ENCODE measurements around the gene PCBP3. TPM values are rescaled to one million over a fixed set of nuclear protein-coding genes. Genes with fewer than 3 reads are reported as not detected.

Gene PCBP3
- total RNA-seq, 1 experiment from 2014 or later: not detected

GRCh38 chr21:45825219-45825618 is 181.7 kb downstream of the PCBP3 start:
- Histone ChIP-seq H3K36me3 (ENCODE audit: low read depth) (no peaks in the 10 kb centered on the region), H2AFZ (no peak overlapping the region), H3K27ac (no peak overlapping the region), H3K79me2 (ENCODE audit: low read depth) (no peaks in the 10 kb centered on the region), H3K9me3 (ENCODE audit: insufficient read depth, low read depth) (no peaks in the 10 kb centered on the region), H4K20me1 (ENCODE audit: insufficient read depth) (no peaks in the 10 kb centered on the region), H3K4me1 (replicated peaks; ENCODE audit: insufficient read depth) (no peaks in the 10 kb centered on the region), H3F3A (ENCODE audit: insufficient read depth, low read depth) (no peaks in the 10 kb centered on the region), H3K27me3 (ENCODE audit: insufficient read depth, low read depth) (peaks cover 21% of the 10 kb centered on the region), H3K4me2 (no peak overlapping the region), H3K9me2 (ENCODE audit: insufficient read depth) (no peaks in the 10 kb centered on the region), H3K4me3 (no peak overlapping the region)
- POLR2A ChIA-PET (ENCODE audit: unreplicated experiment): no interaction called here
- CTCF ChIA-PET: no interaction called here
- no peak for DNase-seq
- TF ChIP-seq EZH2 (IDR thresholded peaks at IDR 0.05; ENCODE audit: low read depth) (no peak), CTCF (conservative IDR thresholded peaks at IDR 0.05) (no peak)
- intact Hi-C loops (cut with micrococcal nuclease; ENCODE audit: unreplicated experiment): no loop called here
- BruUV-seq (replicated peaks): no TSS peak

GRCh38 chr21:45826676-45827301 is 183.3 kb downstream of the PCBP3 start:
- Histone ChIP-seq H3K27me3 (ENCODE audit: insufficient read depth, low read depth) (peaks cover 13% of the 10 kb centered on the region), H3K27ac (no peak overlapping the region), H2AFZ (no peak overlapping the region), H3K4me2 (no peak overlapping the region), H3K9me2 (ENCODE audit: insufficient read depth) (no peaks in the 10 kb centered on the region), H3F3A (ENCODE audit: insufficient read depth, low read depth) (no peaks in the 10 kb centered on the region), H3K9me3 (ENCODE audit: insufficient read depth, low read depth) (no peaks in the 10 kb centered on the region), H4K20me1 (ENCODE audit: insufficient read depth) (no peaks in the 10 kb centered on the region), H3K79me2 (ENCODE audit: low read depth) (no peaks in the 10 kb centered on the region), H3K4me3 (no peak overlapping the region), H3K36me3 (ENCODE audit: low read depth) (no peaks in the 10 kb centered on the region), H3K4me1 (replicated peaks; ENCODE audit: insufficient read depth) (no peaks in the 10 kb centered on the region)
- no TSS peak for BruUV-seq (replicated peaks)
- ChIA-PET POLR2A (ENCODE audit: unreplicated experiment) (no interaction called here), CTCF (interaction anchor here (0.7 kb wide), 1 partner anchor 1022 kb away, joined by 3 read pairs; no protein-coding TSS in a partner anchor)
- intact Hi-C loops (cut with micrococcal nuclease; ENCODE audit: unreplicated experiment): no loop called here
- no peak for TF ChIP-seq CTCF (conservative IDR thresholded peaks at IDR 0.05)
- no peak for TF ChIP-seq EZH2 (IDR thresholded peaks at IDR 0.05; ENCODE audit: low read depth)
- DNase-seq: no peak

DNA sequence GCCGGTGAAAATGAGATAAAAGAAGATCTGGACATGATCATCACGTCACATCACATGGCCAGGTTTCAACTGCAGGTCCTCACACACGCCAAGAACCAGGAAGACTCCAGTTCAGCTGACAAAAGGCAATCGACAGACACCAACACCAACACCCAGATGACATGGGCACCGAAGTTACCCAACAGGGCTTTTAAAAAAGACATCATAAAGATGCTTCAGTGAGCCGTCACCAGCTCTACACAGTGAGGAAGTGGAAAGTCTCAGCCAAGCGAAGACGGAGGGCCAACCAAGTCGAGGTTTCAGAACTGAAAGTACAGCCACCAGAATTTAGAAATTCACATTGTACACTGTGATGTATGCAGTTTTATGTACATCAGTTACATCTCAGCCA is 183.8 kb downstream of the PCBP3 start:
- Histone ChIP-seq H3K27me3 (ENCODE audit: insufficient read depth, low read depth) (peaks cover 9% of the 10 kb centered on the region), H3K4me1 (replicated peaks; ENCODE audit: insufficient read depth) (no peaks in the 10 kb centered on the region), H3K9me3 (ENCODE audit: insufficient read depth, low read depth) (no peaks in the 10 kb centered on the region), H2AFZ (no peak overlapping the region), H3F3A (ENCODE audit: insufficient read depth, low read depth) (no peaks in the 10 kb centered on the region), H4K20me1 (ENCODE audit: insufficient read depth) (no peaks in the 10 kb centered on the region), H3K27ac (no peak overlapping the region), H3K36me3 (ENCODE audit: low read depth) (no peaks in the 10 kb centered on the region), H3K79me2 (ENCODE audit: low read depth) (no peaks in the 10 kb centered on the region), H3K4me2 (no peak overlapping the region), H3K4me3 (no peak overlapping the region), H3K9me2 (ENCODE audit: insufficient read depth) (no peaks in the 10 kb centered on the region)
- POLR2A ChIA-PET (ENCODE audit: unreplicated experiment): no interaction called here
- BruUV-seq (replicated peaks): no TSS peak
- CTCF ChIA-PET: no interaction called here
- DNase-seq: no peak
- no peak for TF ChIP-seq CTCF (conservative IDR thresholded peaks at IDR 0.05)
- no peak for TF ChIP-seq EZH2 (IDR thresholded peaks at IDR 0.05; ENCODE audit: low read depth)
- intact Hi-C loops (cut with micrococcal nuclease; ENCODE audit: unreplicated experiment): no loop called here
